NCI-H2081 treated with DMSO at 0.1 percent for 48 hours (cell line): ENCODE data around the gene UBXN1.

Source experiments
- DNase-seq: peaks from one replicate; lab custom pipeline; 2025; lab: John Stamatoyannopoulos, UW

Gene UBXN1, protein sequence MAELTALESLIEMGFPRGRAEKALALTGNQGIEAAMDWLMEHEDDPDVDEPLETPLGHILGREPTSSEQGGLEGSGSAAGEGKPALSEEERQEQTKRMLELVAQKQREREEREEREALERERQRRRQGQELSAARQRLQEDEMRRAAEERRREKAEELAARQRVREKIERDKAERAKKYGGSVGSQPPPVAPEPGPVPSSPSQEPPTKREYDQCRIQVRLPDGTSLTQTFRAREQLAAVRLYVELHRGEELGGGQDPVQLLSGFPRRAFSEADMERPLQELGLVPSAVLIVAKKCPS

DNA sequence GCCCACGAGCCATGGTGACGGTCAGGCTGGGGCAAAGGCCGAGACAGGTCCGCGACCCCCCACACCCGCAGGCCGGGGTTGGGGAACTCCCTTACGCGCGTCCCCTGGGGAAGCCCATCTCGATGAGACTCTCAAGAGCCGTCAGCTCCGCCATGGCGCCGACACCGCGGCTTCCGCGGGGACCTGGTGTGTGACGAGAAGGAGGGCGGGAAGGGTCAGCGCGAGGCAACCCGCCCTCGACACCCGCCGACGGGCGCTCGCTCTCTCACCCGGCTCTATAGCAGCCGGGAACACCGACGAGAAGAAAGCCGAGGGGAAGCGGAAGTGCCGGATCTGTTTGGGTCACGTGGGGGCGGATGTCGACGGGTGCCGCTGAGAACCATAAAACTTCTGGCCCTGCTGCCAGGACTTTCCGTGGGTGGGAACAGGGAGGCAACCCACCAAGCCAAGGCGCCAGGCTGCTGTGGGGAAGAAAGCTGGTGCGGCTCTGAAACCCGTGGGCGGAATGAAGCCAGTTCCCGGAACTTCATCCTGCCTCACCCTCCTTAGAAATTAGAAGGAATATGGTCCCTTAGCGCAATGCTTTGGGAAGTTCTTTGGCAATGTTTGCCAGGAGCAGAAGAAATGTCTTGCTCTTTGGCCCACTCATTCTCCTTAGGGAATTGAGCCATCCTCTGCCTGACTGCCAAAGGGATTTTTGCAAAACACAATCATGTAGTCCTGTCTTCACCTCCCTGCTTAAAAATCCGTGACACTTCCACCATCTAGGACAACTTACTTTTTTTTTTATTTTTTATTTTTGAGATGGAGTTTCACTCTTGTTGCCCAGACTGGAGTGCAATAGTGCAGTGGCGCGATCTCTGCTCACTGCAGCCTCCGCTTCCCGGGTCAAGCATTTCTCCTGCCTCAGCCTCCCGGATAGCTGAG is at the start of gene UBXN1:
Gene UBXN1 (minus strand): TSS at position 304 of the 927 bp plus-strand sequence. CDS start 150 bp downstream, at position 154.
- peak; percentile 19 for DNase-seq

DNA sequence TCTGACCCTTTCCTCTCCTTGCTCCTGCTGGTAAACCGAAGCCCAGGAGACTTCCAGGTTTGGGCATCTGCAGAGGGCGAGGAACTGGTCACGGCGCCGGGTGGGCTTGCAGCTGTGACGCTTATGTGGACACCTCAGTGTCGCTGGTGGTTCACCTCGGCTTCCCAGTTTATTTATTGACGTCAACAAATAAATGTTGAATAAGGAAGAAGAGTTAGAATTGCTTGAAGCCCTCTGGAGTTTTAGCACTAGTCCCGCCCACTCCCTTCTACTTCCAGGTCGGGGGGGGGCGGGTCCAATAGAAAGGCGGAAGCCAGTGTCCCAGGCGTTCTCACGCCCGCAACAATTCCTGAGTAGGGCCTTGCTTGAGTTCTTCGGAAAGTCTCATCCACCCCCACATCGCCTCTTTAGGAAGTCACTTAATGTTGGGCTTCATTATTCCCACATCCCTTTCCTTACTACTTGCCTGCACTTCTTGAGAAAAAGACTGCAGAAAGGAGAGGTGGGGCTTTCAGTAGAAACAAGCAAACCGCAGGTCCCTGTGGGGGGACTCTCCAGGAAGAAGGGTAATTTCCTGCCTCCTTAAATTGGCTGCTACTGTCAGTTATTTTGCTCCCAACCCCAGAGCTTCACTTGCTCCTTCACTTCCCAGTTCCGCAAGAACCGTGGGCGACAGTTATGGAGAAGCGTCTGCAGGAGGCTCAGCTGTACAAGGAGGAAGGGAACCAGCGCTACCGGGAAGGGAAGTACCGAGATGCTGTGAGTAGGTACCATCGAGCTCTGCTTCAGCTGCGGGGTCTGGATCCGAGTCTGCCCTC is 49.5 kb upstream of the UBXN1 start, which contains the start of gene TTC9C:
Gene TTC9C (plus strand): TSS at position 316 of the 818 bp plus-strand sequence. CDS start 363 bp downstream, at position 679.
- DNase-seq, result peak; percentile 59

DNA sequence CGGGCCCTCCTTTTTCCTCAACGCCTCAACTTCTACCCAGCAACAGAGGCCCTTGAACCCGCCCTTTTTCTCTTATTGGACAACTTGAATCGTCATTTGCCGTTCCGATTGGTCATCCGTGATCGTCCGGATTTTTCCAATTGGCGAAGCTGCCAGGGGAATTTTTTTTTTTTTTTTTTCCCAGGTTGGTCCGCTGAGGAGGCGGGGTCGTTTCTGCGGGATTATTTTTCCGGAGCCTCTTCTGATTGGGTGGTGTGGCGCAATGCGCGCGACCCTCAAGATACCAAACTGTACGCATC is 48.9 kb upstream of the UBXN1 start:
- DNase-seq, result peak; percentile 85

DNA sequence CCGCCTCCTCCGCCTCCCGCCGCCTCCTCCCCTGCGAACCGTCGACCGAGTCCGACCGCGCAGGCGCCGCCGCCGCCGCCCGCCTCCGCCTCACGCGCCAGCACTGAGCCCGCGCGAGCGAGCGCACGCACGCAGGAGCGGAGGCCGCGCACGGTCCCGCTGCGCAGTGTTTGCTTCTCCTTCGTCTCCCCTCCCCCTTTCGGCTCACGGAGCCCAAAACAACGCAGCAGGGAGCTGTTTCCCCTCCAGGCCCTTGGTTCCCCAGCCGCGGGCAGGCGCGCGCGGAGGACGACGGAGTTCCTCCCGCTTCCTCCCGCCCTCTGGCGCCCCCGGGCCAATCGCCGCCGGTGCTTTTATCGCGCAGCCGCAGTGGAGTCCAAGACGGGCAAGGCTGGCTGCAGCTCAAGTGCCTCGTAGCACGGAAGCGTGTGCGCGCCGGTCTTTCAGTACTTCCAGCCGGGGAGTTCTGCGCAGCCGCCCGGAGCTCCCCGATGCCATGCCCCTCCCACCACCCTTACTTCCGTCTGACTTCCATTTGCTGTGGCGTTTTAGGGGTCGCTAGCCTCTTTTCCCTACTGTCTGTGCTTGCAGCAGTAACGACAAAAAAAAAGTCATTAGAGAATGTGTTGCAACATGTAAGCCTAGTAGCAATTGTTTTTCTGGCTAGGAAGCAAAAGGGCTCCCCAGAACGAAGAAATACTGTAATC is 48.4 kb upstream of the UBXN1 start, which contains the start of gene HNRNPUL2:
Gene HNRNPUL2 (minus strand): TSS at position 293 of the 707 bp plus-strand sequence. CDS start 301 bp downstream, outside the sequence.
- peak; percentile 94 for DNase-seq

DNA sequence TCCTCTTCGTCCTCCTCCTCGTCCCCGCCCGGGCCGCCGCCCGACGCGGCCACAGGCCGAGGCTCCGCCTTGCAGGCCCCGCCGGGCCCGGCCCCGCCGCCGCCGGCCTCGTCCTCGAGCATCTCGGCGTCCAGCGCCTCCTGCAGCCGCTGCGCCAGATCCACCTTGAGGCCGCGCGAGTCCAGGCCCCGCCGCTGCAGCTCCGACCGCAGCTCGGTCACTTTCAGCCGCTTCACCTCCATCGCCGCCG is 48.0 kb upstream of the UBXN1 start:
- DNase-seq, result no peak

DNA sequence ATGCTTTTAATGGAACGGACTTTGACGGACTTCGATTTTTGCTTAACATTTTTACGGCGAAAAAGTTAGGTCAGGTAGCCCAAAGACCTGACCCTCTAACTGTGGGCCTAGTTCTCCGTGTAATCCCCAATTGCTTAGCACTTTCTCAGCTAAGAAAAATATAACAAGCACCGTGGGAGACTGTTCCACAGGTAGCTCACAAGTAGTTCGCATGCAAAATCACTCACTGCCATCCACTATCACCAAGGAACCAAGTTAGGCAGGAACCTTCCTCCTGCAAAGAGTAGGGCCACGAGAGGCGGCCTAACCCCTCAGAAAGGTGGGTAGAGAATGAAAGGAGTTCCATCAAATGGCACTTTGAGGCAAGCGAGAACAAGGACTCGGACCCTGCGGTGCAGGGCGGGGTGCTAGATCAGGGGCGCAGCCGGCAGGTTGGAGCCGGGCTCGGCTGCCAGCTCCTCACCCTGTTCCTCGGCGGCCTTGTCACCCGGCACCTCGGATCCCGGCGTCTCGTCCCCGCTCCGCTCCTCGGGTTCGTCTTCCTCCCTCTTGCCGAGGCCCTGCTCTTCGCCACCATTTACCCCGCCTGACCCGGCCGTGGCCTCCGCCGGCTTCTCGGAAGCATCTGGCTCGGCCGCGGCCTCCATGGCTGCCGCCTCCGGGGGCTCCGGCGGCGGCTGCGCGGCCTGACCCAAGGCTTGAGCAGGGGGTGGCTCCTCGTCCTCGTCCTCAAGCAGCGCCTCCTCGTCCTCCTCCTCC is 47.5 kb upstream of the UBXN1 start:
- DNase-seq, result no peak

DNA sequence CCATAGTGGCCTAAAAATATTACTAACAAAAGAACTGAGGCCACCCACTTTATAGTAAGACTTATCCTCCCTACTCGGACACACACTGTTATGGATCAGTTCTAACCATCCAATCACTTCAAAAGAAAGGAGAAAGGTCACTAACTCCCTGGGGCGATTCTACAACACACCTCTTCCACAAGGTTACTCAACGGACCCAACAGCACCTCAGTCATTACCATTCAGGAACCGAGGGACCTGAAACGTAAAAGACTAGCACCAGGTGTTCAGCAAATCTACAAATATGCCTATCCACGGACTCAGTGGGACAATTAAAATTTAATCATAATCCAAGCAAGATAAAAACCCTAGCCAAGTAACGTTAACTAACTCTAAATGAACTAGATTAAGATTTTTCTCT is 46.8 kb upstream of the UBXN1 start:
- no peak for DNase-seq

DNA sequence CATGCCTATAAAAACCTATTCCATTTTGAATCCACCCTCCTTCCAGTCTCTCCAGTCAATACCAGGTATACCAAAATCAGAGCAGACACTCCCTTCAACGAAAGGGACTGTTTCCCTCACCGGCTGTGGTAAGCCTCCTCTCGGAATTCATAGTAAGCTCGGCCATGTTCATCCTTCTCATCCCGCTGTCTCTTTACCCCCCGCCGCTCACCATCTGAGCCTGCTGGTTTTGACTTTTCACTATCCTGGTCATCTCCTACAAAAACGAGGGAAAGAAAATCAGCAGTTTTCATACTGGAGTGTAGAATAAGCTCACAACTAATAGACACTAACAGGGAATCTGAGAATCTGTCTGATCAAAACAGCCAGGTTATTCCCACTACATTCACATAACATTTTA is 45.3 kb upstream of the UBXN1 start:
- no peak for DNase-seq

DNA sequence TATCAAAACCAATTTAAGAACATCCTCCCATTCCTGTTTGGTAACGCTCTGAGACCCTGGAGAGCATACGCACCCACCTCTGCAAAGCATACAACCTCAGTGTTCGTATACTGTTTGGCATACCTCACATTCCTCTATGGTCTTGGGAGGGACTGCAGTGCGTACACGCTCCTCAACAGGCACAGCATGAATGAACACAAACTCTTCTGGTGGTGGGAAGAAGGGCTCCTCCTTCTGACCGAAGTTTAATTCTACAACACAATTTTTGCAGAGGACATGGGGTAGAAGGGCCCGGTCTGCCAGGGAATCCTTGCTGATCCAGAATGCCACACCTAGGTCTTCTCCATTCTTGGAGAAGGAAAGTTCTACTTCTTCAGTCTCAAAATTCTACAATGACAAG is 43.1 kb upstream of the UBXN1 start:
- DNase-seq, result no peak

DNA sequence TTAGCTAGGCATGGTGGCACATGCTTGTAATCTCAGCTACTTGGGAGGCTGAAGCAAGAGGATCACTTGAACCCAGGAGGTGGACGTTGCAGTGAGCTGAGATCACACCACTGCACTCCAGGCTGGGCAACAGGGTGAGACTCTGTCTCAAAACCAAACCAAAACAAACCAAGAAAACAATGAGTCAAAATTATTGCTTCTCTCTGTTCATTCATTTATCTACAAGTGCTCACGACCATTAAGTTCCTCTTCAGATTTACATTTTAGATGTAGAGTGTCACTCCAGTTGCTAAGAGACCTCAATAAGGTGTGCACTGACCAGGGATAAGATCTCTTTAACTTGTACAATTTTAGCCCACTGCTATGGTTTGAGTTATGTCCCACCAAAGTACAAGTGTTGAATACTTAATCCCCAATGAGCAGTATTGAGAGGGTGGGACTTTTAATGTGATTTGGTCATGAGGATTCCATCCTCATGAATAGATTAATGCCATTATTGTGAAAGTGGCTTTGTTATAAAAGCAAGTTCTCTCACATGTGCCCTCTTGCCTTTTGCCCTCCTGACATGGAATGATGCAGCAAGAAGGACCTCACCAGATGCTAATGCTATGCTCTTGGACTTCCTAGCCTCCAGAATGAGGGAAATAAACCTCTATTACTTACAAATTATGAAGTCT is 40.6 kb upstream of the UBXN1 start:
- DNase-seq, result no peak

DNA sequence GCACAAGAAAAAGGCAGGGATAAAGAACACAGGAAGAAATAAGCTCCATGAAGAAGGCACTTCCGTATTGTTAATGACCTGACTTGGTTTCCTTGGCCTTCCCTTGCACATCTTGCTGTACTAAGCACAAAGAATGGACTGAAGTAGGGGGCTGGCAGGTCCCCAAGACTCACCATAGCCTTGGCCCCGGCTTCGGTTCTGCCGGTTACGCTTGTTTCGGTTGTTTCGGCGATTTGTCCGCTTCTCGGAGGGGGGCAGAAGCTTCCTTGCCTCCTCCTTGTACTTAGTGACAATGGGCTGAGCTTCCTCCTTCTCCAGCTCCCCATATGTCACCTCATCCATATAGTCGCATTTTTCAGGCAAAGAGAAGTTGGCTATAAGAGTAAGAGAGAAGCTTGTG is 37.9 kb upstream of the UBXN1 start:
- no peak for DNase-seq

DNA sequence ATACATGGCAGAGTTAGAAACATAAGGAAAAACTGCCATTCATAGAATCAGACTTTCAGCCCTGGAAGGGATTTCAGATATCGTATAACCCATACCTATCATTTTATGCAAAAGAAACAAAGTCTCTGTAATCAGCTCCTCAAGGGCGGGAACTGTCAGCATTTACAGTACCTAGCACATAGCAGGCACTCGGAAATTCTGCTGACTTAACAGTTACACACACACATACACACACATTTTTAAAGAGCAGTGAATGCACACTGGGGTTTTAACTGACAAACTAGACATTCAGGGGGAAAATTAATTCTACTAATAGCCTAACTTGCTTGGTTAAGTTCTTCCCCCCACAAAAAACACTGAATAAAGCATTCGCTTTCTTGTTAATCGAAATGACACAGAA is 37.3 kb upstream of the UBXN1 start:
- no peak for DNase-seq

DNA sequence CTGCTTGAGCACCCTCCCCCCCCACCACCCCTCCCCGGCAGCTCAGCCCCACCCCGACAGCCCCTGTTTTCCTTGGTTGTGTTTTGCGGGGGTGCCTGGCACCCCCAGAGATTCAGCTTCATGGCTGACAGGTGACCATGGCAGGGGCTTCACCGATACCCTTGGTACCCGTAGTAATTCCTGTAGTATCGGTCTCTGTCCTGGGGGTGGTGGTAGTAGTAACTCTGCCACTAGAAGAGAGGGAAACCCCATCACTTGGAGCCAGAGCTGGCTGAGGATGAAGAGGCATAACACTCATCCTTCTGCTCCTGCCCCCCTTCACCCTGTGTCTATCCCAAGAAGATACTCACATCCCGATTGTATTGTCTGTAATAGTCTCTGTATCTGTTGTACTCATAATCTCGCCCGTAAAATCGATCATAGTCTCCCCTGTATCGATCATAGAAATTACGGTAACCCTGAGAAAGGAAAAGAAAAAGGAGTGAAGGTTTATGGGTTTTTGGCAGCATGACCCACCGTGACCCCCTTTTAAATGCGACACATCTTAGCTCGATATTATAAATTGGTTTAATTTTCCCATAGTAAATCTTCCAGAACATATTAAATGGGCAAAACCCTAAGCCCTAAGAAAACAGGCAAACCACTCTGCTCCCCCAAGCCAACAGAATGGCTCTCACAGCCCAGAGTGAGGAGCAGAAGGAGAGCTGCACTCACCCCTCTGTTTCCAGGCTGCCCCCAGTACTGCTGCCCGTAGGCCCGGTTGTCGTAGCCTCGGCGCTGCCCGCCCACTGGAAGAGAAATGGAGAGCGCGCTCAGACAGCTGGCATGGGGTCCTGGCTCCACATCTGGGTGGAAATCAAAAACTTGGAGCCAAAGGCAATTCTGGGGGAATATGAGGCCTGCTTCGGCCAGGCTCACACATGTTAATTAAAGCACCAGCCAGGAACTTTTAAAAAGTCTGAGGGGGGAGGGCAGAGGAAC is 36.6 kb upstream of the UBXN1 start:
- DNase-seq, result no peak

DNA sequence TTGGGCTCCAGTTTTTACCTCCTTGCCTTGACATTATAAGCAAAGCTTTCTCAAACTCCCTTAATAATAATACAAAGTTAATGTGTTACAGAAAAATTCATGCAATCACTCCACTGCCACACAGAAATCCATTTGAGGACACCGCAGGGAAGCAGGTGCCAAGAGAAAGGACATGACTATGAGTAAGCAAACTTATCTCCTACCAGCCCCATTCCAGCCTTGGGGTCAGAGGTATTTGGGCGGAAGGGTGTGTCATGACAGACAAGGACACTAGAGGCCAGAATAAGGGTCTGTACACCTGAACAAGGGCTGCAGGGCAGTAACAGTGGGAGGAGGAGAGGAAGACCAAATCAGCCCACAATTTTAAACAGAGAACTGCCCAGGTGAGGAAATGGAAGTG is 34.5 kb upstream of the UBXN1 start:
- DNase-seq, result no peak

DNA sequence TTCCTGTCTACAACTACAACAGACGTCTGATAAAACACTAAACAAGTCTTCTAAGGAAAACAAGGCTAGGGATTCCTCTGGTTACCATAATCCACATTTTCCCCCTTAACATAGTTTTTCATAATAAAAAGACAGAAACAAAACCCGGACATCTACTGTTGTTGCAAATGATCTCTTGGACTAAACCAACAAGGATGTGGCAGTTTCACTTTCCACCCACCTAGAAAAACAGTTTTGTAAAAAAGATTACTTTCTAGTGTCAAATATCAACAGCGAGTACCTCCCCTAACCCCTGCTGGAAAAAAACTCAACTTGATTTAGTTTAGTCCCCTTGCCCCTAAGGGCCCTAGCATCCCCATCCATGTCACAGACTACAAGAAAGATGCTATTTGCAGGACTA is 34.0 kb upstream of the UBXN1 start:
- DNase-seq, result no peak

DNA sequence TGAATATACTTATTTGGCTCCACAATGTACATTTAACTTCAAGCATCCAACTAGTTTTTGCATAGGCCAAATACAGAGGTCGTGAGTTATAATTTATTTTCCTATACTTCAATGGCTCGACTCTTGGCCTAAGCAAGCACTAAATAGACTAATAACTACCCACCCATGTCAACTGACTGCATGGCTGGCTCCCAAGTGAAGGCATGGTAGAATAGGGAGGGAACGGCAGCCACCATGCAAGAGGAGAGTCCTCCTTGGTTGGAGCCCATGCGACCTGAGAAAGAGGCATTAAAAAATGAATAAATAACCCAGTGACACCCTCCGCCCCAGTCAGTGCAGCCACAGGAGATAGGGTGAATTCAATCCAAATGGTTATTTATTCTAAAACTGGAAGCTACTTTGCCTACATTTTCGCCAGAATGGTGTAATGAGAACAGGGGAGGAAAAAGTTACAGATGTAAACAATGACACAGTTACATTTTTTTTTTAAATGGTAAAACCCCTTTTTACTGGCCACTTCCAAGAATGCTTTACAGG is 33.5 kb upstream of the UBXN1 start:
- DNase-seq, result no peak

DNA sequence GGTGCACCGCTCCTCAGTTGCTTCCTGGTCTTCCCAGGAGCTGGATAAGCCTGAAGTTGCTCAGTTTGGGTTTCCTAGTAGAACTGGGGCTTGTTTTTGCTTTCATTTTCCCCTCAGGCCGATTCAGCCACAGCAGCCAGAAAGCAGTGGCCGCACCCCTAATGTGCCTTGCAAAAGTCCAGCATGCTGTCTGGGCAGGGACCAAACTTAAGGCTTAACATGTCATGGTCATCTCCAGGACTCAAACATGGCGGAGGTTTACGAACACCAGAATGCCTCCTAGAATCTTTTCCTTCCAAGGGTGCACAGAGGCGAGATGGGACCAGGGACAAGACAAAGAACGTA is 31.1 kb upstream of the UBXN1 start:
- DNase-seq, result no peak

DNA sequence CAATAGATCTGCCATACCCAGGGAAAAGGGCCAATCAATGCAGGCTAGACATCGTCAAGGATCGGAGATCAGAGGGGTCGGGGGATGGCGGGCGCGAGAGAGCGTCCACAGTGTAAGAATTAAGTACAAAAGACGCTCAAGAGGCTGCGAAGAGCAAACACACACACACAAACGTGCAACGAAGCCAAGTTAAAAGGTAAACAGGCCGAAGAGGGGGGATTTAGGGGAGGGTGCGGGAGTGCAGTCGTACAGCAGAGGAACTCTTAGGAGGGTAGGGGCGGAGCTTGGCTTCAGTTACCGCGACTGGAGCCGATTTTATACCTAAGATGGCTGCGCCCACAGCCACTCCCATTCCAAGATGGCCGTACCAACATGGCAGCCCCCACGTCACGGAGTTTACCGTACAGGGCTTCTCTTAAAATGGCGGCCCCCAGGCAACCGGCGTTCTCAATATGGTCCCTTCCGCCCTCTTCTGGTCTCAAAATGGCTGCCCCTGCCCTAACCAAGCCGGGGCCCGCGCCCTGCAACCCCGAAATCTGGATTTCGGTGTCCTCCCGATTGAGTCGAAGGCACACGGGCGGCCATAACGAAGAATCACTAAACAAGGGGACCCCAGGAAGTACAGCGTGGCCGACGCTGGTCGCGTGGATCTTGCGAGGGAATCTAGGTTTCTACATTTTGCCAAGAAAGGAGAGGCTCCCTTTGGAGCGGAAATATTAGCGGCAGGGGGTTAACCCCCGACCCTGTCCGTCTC is 30.6 kb upstream of the UBXN1 start:
- DNase-seq, result peak; percentile 97

DNA sequence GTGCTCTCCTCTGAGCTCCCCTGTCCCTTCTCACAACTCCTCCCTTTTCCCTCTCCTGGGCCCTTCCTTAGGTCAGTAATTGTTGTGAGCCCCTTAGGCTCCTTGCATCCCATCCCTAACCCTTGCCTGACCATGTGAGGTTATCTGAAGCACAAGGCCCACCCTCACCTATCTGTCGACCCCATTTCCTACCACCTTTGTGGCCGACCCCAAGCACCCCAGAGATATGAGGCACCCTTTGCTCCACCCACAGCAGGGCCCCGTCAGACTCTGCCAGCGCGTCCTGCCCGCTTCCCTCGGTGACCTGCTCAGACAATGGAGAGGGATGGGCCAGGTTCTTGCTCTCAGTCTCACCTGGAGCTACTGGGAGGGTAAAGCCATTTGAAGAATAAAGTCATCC is 29.9 kb upstream of the UBXN1 start:
- DNase-seq, result no peak
